HG02642 (cell line): ENCODE results near the gene PHOSPHO1.
"Not testable (repeated sequence)": the region's sequence is repeated elsewhere in the genome, so short reads cannot be mapped to it uniquely, and the experiment has no call there.

ENCODE experiments used
- ATAC-seq: cut with Tn5 transposase; IDR thresholded peaks from one replicate; pipeline ENCODE4 v1.9.1; 2021; ENCODE audit warnings: mild to moderate bottlenecking; ENCODE audit not compliant: unreplicated experiment, poor library complexity

Gene PHOSPHO1

GRCh38 chr17:49230636-49231562 is at the start of gene PHOSPHO1:
TSS of gene PHOSPHO1 (minus strand) at chr17:49230787. CDS start at chr17:49226691, 4,096 bp downstream.
- peak; percentile 90 for ATAC-seq

DNA sequence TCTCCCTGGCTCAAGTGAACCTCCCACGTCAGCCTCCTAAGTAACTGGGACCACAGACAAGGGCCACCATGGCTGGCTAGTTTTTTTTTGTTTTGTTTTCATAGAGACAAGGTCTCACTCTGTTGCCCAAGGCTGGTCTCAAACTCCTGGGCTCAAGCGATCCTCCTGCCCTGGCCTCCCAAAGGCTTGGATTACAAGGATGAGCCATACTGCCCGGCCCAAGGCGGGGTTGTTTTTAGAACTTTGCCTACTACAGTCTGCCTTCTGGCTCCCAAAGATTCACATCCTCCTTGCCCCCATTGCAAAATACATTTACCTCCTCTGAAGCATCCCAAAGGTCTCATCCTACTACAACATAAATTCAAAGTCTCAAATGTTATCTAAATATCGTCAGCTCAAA is 49.5 kb upstream of the PHOSPHO1 start:
- ATAC-seq = no peak

GRCh38 chr17:49279263-49280015 is 48.9 kb upstream of the PHOSPHO1 start:
- not testable (repeated sequence) for ATAC-seq

DNA sequence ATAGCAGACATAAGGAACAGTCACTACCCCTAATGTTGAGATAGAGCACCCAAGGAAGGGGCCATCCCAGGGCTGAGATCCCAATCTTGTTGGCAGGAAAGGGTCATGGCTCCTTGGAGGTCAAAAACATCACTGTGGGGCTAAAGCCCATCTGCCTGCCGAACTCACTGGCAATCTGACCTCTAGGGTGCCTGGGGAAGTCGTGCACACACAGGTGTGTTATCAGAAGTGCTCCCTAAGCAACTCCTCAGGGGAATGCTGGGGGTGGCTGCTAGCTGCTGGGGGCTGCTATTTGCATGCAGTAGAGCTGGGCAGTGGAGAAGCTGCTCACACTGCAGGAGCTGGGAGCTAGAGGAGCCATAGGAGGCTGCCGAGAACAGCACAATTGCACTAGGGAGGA is 47.5 kb upstream of the PHOSPHO1 start:
- no peak for ATAC-seq

GRCh38 chr17:49277638-49278037 is 47.1 kb upstream of the PHOSPHO1 start:
- ATAC-seq = no peak

DNA sequence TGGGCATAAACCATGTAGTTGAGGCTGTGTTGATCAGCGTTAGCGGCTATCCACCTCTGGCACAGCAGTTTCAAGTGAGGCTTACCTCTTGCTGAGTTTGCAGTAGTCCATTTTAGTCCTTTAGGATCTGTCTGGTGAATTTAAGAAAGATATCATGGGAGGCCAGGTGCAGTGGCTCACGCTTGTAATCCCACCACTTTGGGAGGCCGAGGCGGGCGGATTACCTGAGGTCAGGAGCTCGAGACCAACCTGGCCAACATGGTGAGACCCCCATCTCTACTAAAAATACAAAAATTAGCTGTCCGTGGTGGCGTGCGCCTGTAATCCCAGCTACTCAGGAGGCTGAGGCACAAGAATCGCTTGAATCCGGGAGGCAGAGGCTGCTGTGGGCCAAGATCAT is 45.4 kb upstream of the PHOSPHO1 start:
- not testable (repeated sequence) for ATAC-seq

DNA sequence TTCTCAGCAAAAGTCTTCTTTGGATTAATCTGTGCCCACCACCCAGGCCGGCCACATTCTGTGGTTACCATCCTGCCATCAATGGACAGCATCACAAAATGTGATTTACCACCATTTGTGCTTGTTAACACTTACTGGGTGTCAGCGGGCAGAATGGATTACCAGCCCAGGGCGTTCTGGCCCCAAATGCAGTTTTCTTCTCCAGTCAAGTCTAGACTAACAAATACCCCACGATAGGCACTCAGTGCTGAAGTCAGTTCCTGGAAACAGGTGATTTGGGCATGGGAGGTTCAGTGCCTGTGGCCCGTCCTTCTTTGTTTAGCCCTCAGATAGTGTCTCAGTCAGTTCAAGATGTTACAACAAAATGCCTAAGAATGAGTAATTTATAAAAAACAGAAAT is 38.8 kb upstream of the PHOSPHO1 start:
- ATAC-seq = no peak

DNA sequence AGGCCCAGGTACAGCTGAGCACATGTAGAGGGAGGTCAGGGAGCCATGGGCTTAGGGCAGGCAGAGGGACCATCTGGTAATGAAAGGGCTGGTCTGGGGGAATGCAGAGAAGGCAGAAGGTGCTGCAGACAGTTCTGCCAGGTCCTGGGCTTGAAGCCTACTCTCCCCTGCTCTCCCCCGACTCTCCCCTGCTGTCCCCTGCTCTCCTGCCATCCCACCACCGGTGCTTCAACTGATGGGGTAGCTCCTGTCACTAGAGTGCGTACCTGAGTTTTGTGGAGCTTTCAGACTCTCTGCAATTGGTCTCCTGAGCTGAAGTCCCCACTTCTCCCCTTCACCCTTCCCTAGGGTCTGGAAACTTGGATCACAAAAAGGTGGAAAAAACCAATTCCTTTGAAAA is 37.3 kb upstream of the PHOSPHO1 start:
- ATAC-seq = no peak

DNA sequence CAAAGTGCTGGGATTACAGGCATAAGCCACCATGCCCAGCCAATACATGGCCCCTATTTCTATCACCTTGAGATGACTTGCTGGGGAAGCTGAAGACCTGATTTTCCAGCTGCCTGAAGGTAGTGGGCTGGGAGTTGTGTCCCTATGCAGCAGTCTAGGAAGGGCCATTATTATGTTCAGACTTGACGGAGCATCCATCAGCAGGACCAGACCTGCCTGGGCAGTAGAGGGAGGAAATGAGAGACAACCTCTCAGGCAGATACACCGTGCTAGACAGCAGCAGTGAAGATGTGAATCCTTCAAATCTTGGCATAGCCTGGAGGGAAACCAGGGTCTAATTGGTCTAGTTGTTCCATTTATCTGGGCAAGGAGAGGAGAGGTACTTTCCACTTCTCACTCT is 35.6 kb upstream of the PHOSPHO1 start:
- no peak for ATAC-seq

DNA sequence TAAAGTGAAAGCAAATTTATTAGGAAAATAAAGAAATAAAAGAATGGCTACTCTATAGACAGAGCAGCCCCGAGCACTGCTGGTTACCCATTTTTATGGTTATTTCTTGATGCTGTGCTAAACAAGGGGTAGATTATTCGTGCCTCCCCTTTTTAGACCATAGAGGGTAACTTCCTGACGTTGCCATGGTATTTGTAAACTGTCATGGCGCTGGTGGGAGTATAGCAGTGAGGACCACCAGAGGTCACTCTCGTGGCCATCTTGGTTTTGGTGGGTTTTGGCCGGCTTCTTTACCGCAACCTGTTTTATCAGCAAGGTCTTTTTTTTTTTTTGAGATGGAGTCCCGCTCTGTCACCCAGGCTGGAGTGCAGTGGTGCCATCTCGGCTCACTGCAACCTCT is 31.0 kb upstream of the PHOSPHO1 start:
- ATAC-seq = not testable (repeated sequence)

- ATAC-seq = no peak
These were observed 30.3 kb upstream of the PHOSPHO1 start for GRCh38 chr17:49260817-49261291.

- no peak for ATAC-seq
These were observed 29.6 kb upstream of the PHOSPHO1 start for GRCh38 chr17:49260011-49260816.

DNA sequence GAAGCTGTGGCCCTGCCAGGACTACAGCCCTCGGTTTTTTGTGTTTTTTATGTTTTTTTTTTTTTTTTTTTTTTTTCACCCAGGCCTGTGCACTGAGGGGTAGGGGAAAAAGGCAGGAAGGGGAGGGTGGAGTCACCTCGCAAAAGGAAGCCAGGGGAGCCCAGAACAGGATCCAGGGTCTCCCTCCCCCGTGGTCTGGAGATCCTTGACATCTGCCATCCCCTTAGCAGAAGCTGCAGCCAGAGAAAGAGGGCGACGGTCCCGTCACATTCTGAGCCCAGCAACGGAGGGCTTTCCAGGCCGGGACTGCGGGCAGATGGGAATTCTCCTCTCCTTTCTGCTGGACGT is 29.1 kb upstream of the PHOSPHO1 start:
- ATAC-seq = no peak

- ATAC-seq = no peak
These were observed 27.8 kb upstream of the PHOSPHO1 start for GRCh38 chr17:49258394-49258793.

GRCh38 chr17:49255125-49255524 is 24.5 kb upstream of the PHOSPHO1 start:
- no peak for ATAC-seq

GRCh38 chr17:49254066-49254465 is 23.5 kb upstream of the PHOSPHO1 start:
- no peak for ATAC-seq

- ATAC-seq = no peak
These were observed 21.6 kb upstream of the PHOSPHO1 start for GRCh38 chr17:49252148-49252695.

DNA sequence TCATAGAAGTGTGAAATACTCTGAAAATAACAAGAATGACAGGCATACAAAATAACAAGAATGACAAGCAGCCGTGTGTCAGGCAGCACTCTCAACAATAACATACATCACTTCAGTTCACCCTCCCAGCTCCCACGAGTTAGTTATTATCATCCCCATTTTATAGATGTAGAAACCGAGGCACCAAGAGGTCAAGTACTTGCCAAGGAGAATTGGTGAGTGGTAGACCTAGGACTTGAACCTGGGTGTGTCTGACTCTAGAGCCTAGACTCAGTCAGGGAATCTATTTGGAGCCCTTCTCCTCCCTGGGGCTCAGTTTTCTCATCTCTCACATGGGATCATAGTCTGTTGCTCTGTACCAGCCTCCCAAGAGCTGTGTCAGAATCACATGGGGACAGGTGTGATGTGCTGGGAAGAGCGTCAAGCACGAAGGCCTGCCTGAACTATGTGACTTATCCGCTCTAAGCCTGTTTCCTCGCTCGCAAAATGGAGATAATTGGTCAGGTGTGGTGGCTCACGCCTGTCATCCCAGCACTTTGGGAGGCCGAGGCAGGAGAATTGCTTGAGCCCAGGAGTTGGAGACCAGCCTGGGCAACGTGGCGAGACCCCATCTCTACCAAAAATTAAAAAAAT is 19.4 kb upstream of the PHOSPHO1 start:
- no peak for ATAC-seq

GRCh38 chr17:49249292-49249794 is 18.8 kb upstream of the PHOSPHO1 start:
- no peak for ATAC-seq

DNA sequence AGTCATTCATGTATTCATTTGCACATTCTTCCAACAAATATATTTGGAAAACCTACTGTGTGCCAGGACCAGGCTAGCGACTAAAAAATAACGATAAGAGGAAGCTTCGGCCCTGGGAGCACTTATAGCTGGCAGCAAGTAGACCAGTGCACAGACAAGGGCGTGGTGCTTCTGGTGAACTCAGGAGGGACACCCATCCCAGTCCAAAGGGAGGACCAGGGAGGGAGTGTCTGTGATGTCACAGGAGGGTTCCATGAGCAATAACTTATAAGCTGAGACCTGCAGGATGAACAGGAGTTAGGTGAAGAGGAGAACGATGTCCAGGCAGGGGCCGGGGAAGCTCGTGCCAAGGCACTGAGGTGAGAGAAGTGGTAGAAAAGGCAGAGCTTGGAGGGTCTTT is 17.4 kb upstream of the PHOSPHO1 start:
- no peak for ATAC-seq
